HepG2 (cell line): ENCODE results near the gene SPACDR. TPM values are rescaled to one million over a fixed set of nuclear protein-coding genes. Genes with fewer than 3 reads are reported as not detected.

Experiments used
- ATF7 ChIP-seq, 2 experiments: fragments of 450-650 bp in 1 of 2; sonication (generic) in 1 of 2; formaldehyde crosslinking in 1 of 2; IDR thresholded peaks; 2 replicates each; pipeline versions ENCODE4 v1.4.0 to v1.6.1; 2016 to 2020; ENCODE audit warnings: antibody characterized with exemption in 1 of 2, mild to moderate bottlenecking in 1 of 2, missing genetic modification reagents in 1 of 2
- CBX5 ChIP-seq: sonication (generic); formaldehyde crosslinking; IDR thresholded peaks from 2 replicates; pipeline ENCODE4 v1.4.0; 2020; ENCODE audit warnings: missing genetic modification reagents, borderline replicate concordance
- HNRNPK ChIP-seq: fragments of 200-400 bp; formaldehyde crosslinking; IDR thresholded peaks from 2 replicates; pipeline ENCODE4 v1.6.1; 2018; ENCODE audit warnings: low read length, low read depth, moderate library complexity, mild to moderate bottlenecking; ENCODE audit not compliant: poor library complexity, severe bottlenecking
- ISX ChIP-seq: sonication (generic); formaldehyde crosslinking; conservative IDR thresholded peaks from 2 replicates; pipeline ENCODE4 v1.5.0; 2020; ENCODE audit warnings: missing genetic modification reagents
- MTA3 ChIP-seq: sonication (generic); formaldehyde crosslinking; IDR thresholded peaks from 2 replicates; pipeline ENCODE4 v1.4.0; 2020; ENCODE audit warnings: missing genetic modification reagents
- PTBP1 ChIP-seq: fragments of 200-400 bp; formaldehyde crosslinking; IDR thresholded peaks from 2 replicates; pipeline ENCODE4 v1.6.1; 2018; ENCODE audit warnings: low read length, low read depth; ENCODE audit not compliant: poor library complexity, severe bottlenecking
- RARG ChIP-seq: sonication (generic); formaldehyde crosslinking; IDR thresholded peaks from 2 replicates; pipeline ENCODE4 v1.4.0; 2020; ENCODE audit warnings: low read depth, mild to moderate bottlenecking, missing genetic modification reagents
- RORA ChIP-seq: sonication (generic); formaldehyde crosslinking; IDR thresholded peaks from 2 replicates; pipeline ENCODE4 v1.5.0; 2020; ENCODE audit warnings: mild to moderate bottlenecking, missing genetic modification reagents, moderate library complexity
- SNRNP70 ChIP-seq: fragments of 200-400 bp; formaldehyde crosslinking; IDR thresholded peaks from 2 replicates; pipeline ENCODE4 v1.6.1; 2017; ENCODE audit warnings: mild to moderate bottlenecking, low read depth, low read length, moderate library complexity
- TOPORS ChIP-seq: sonication (generic); formaldehyde crosslinking; IDR thresholded peaks from 2 replicates; pipeline ENCODE4 v1.8.0; 2023; ENCODE audit warnings: mild to moderate bottlenecking, missing genetic modification reagents
- ZNF768 ChIP-seq: sonication (generic); formaldehyde crosslinking; IDR thresholded peaks from 2 replicates; pipeline ENCODE4 v1.4.0; 2020; ENCODE audit warnings: missing genetic modification reagents
- ZNF777 ChIP-seq: sonication (generic); formaldehyde crosslinking; IDR thresholded peaks from 2 replicates; pipeline ENCODE4 v1.4.0; 2020; ENCODE audit warnings: missing genetic modification reagents
- ZNF782 ChIP-seq: sonication (generic); formaldehyde crosslinking; IDR thresholded peaks from 2 replicates; pipeline ENCODE4 v1.4.0; 2020; ENCODE audit warnings: missing genetic modification reagents, mild to moderate bottlenecking, borderline replicate concordance
- ZNF891 ChIP-seq: sonication (generic); formaldehyde crosslinking; IDR thresholded peaks from 2 replicates; pipeline ENCODE4 v1.5.0; 2020; ENCODE audit warnings: mild to moderate bottlenecking, missing genetic modification reagents
- polyA plus RNA-seq, 8 experiments: library from polyadenylated mRNA; depleted of rRNA in 3 of 8; stranded (reverse) in 7 of 8; unstranded in 1 of 8; fragments of >200 nt; fragmentation: Illumina TruSeq in 4 of 8; extraction: Trizol in 4 of 8; gene quantifications; 2 replicates each; pipeline versions ENCODE4 v1.2.1 to v1.2.3, GENCODE V29; 2011 to 2016; ENCODE audit warnings: low read depth in 4 of 8, missing spikeins in 1 of 8, mixed read lengths in 1 of 8; ENCODE audit not compliant: insufficient read depth in 1 of 8
- total RNA-seq, 5 experiments: library from RNA; depleted of rRNA; stranded (reverse); fragments of >200 nt; fragmentation: Illumina TruSeq; extraction: Trizol; gene quantifications; 2 replicates each; pipeline ENCODE4 v1.2.3, GENCODE V29; 2016; ENCODE audit warnings: low read depth in 1 of 5
- TF ChIP-seq, protein P1 (sequence below): sonication (generic); formaldehyde crosslinking; IDR thresholded peaks from 2 replicates; pipeline ENCODE4 v1.5.0; 2020; ENCODE audit warnings: missing genetic modification reagents, mild to moderate bottlenecking, borderline replicate concordance
- TF ChIP-seq, protein P2 (sequence below): sonication (generic); formaldehyde crosslinking; IDR thresholded peaks from 2 replicates; pipeline ENCODE4 v1.9.0; 2022; ENCODE audit warnings: low read depth, missing genetic modification reagents
- TF ChIP-seq, protein P3 (sequence below): sonication (generic); formaldehyde crosslinking; IDR thresholded peaks from 2 replicates; pipeline ENCODE4 v1.4.0; 2020; ENCODE audit warnings: mild to moderate bottlenecking, missing genetic modification reagents
- TF ChIP-seq, protein P4 (sequence below): sonication (generic); formaldehyde crosslinking; IDR thresholded peaks from 2 replicates; pipeline ENCODE4 v1.5.1; 2020; ENCODE audit warnings: mild to moderate bottlenecking, missing genetic modification reagents
- TF ChIP-seq, protein P5 (sequence below): sonication (generic); formaldehyde crosslinking; IDR thresholded peaks from 2 replicates; pipeline ENCODE4 v1.8.1; 2023; ENCODE audit warnings: mild to moderate bottlenecking, missing genetic modification reagents

SPACDR gene
- total and polyA plus RNA-seq, 2 of the 13 experiments (the other 11 are each of a cell fraction or from before 2014, with no cell fraction given): 0.41 TPM; not detected in 1

DNA sequence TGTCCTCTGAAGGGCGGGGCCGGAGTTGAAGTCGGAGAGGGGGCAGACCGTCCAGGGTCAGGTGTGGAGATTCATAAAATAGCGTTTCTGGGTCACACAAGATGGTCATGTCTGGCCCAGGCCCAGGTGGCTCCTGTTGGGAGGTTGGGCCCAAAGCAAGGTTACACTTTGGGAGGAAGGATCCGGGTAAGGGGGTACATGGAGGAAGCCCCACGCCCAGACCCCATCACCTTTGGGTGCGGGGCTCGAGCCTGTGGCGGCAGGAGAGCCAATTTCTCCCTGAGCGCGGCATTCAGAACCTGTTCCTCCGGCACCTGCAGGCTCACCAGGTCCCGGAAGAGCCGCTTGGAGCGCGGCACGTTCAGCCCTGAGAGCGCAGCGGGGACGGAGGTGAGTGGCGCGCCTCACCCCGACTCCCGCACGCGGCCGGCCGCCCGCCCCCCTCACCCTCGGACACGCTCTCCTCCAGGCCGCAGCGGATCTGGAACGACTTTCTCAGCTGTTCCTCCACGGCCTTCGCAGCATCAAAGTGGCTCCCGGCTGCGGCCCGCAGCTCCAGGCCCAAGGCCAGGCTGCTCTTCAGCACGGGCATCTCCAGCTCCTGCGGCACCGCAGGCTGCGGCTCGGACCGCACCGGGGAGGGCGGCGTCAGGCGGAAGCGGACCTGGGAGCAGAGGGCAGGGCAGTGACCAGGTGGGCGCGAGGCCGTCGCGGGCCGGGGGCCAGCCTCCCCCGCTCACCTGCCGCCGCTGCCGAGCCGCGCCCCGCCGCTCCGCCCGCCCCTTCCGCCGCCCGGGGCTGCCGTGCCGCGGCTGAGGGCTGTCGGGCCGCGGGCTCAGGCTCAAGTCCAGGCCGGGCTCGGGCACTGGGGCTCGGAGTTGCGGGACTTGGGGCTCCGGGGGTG, 28.4 kb downstream of the SPACDR start (continued):
- TF ChIP-seq, protein P1, sequence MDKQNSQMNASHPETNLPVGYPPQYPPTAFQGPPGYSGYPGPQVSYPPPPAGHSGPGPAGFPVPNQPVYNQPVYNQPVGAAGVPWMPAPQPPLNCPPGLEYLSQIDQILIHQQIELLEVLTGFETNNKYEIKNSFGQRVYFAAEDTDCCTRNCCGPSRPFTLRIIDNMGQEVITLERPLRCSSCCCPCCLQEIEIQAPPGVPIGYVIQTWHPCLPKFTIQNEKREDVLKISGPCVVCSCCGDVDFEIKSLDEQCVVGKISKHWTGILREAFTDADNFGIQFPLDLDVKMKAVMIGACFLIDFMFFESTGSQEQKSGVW (CRISPR knock-in tag): no peak
- TF ChIP-seq PTBP1 (no peak), ZNF891 (CRISPR knock-in tag) (0 out of 2 replicates have a peak, but pooled peaks have one; percentile 7), ISX (no peak), HNRNPK (no peak), SNRNP70 (0 out of 2 replicates have a peak, but pooled peaks have one; percentile 81), TOPORS (CRISPR knock-in tag) (peak; percentile 85; the same call in 1 of the 2 replicates), ATF7 (IDR thresholded peaks at IDR 0.05) (no peak), ATF7 (CRISPR knock-in tag; IDR thresholded peaks at IDR 0.05) (no peak), MTA3 (CRISPR knock-in tag) (no peak), ZNF777 (peak; percentile 44), CBX5 (CRISPR knock-in tag) (no peak), ZNF782 (no peak), RARG (CRISPR knock-in tag) (no peak), RORA (CRISPR knock-in tag) (no peak), ZNF768 (CRISPR knock-in tag) (0 out of 2 replicates have a peak, but pooled peaks have one; percentile 8)
- TF ChIP-seq, protein P2, sequence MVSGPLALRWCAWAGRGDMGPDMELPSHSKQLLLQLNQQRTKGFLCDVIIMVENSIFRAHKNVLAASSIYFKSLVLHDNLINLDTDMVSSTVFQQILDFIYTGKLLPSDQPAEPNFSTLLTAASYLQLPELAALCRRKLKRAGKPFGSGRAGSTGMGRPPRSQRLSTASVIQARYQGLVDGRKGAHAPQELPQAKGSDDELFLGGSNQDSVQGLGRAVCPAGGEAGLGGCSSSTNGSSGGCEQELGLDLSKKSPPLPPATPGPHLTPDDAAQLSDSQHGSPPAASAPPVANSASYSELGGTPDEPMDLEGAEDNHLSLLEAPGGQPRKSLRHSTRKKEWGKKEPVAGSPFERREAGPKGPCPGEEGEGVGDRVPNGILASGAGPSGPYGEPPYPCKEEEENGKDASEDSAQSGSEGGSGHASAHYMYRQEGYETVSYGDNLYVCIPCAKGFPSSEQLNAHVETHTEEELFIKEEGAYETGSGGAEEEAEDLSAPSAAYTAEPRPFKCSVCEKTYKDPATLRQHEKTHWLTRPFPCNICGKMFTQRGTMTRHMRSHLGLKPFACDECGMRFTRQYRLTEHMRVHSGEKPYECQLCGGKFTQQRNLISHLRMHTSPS: 0 out of 2 replicates have a peak, but pooled peaks have one; percentile 26
- TF ChIP-seq, protein P3, sequence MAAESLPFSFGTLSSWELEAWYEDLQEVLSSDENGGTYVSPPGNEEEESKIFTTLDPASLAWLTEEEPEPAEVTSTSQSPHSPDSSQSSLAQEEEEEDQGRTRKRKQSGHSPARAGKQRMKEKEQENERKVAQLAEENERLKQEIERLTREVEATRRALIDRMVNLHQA (CRISPR knock-in tag): no peak
- TF ChIP-seq, protein P4, sequence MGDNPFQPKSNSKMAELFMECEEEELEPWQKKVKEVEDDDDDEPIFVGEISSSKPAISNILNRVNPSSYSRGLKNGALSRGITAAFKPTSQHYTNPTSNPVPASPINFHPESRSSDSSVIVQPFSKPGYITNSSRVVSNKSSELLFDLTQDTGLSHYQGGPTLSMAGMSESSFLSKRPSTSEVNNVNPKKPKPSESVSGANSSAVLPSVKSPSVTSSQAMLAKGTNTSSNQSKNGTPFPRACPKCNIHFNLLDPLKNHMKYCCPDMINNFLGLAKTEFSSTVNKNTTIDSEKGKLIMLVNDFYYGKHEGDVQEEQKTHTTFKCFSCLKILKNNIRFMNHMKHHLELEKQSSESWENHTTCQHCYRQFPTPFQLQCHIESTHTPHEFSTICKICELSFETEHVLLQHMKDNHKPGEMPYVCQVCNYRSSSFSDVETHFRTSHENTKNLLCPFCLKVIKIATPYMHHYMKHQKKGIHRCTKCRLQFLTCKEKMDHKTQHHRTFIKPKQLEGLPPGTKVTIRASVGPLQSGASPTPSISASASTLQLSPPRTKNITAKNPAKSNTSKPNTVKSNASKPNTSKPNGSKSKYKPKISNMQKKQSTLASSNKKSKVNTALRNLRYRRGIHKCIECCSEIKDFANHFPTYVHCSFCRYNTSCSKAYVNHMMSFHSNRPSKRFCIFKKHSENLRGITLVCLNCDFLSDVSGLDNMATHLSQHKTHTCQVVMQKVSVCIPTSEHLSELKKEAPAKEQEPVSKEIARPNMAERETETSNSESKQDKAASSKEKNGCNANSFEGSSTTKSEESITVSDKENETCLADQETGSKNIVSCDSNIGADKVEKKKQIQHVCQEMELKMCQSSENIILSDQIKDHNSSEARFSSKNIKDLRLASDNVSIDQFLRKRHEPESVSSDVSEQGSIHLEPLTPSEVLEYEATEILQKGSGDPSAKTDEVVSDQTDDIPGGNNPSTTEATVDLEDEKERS (CRISPR knock-in tag): no peak
- TF ChIP-seq, protein P5, sequence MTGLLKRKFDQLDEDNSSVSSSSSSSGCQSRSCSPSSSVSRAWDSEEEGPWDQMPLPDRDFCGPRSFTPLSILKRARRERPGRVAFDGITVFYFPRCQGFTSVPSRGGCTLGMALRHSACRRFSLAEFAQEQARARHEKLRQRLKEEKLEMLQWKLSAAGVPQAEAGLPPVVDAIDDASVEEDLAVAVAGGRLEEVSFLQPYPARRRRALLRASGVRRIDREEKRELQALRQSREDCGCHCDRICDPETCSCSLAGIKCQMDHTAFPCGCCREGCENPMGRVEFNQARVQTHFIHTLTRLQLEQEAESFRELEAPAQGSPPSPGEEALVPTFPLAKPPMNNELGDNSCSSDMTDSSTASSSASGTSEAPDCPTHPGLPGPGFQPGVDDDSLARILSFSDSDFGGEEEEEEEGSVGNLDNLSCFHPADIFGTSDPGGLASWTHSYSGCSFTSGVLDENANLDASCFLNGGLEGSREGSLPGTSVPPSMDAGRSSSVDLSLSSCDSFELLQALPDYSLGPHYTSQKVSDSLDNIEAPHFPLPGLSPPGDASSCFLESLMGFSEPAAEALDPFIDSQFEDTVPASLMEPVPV (CRISPR knock-in tag): peak; percentile 82; the same call in 1 of the 2 replicates
